ENCODE results near the gene GOLIM4.

- TF ChIP-seq POLR2A (IDR thresholded peaks at IDR 0.05): no peak
- TF ChIP-seq, protein P1, sequence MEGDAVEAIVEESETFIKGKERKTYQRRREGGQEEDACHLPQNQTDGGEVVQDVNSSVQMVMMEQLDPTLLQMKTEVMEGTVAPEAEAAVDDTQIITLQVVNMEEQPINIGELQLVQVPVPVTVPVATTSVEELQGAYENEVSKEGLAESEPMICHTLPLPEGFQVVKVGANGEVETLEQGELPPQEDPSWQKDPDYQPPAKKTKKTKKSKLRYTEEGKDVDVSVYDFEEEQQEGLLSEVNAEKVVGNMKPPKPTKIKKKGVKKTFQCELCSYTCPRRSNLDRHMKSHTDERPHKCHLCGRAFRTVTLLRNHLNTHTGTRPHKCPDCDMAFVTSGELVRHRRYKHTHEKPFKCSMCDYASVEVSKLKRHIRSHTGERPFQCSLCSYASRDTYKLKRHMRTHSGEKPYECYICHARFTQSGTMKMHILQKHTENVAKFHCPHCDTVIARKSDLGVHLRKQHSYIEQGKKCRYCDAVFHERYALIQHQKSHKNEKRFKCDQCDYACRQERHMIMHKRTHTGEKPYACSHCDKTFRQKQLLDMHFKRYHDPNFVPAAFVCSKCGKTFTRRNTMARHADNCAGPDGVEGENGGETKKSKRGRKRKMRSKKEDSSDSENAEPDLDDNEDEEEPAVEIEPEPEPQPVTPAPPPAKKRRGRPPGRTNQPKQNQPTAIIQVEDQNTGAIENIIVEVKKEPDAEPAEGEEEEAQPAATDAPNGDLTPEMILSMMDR (IDR thresholded peaks at IDR 0.05): no peak
- TF ChIP-seq EP300 (IDR thresholded peaks at IDR 0.05): no peak
Measured at GRCh38 chr3:167991213-167991612, 104.5 kb downstream of the GOLIM4 start.
